Measurements from ENCODE around the gene MYOM1. TPM values are rescaled to one million over a fixed set of nuclear protein-coding genes. Genes with fewer than 3 reads are reported as not detected.

MYOM1 gene
- total RNA-seq, 1 donor from 2014 or later, result 662 TPM

DNA sequence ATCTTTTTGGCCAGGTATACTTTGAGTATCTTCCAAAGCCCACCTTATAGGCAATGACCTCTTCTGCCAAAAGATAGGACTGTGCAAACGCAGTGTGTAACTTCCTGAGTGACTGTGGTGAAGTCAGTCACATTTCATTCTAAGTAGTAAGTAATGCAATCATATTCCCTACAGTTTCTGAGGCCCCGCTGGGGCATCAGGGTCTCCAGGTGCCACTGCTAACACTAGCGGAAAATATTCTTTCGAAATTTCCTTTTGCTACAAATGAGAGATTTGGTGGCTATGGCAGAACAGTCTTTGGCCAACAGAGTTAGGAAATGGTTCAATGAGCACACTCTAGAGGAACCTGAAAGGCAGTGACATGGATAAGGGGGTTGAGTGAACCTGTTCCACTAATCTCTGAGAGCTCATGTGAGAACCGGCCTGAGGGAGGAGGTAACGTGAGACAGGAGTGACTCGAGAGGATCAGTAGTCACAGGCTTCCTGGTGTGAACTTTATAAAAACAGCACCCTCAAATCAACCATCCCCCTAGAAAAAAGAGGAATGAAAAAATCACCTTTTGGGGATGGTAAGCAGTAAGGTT is 104.2 kb downstream of the MYOM1 start:
- no peak for DNase-seq

DNA sequence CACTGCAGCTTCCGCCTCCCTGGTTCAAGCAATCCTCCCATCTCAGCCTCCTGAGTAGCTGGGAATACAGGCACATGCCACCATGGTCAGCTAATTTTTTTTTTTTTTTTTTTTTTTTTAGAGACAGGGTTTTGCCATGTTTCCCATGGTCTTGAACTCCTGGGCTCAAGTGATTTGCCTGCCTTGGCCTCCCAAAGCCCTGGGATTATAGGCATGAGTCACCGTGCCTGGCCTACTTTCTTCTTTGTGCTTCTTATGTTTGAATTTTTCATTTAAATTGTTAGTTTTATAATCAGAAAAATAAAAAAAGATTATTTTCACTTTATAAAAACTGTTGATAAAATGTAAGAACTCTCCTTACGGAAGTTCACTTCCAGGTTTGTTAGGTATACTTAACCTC is 105.3 kb downstream of the MYOM1 start:
- DNase-seq, result no peak

DNA sequence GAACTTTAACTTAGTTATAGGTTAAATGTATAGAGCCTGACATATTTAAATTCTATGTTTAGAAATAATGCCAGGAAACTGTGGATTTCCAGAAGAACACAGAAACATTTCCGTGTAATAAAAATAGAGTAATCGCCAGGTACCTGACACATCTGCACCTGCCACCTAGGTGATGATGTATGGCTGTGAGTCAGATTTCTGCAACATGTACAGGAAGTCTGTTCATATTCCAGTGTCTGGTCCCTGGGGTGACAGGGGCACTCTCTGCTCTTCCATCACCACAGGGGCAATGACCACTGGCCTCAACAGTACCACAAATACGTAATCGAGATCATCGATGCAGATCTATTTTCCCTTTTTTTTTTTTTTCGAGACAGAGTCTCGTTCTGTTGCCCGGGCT is 105.7 kb downstream of the MYOM1 start:
- no peak for DNase-seq

GRCh38 chr18:3111523-3112240 is 108.1 kb downstream of the MYOM1 start:
- no peak for DNase-seq

DNA sequence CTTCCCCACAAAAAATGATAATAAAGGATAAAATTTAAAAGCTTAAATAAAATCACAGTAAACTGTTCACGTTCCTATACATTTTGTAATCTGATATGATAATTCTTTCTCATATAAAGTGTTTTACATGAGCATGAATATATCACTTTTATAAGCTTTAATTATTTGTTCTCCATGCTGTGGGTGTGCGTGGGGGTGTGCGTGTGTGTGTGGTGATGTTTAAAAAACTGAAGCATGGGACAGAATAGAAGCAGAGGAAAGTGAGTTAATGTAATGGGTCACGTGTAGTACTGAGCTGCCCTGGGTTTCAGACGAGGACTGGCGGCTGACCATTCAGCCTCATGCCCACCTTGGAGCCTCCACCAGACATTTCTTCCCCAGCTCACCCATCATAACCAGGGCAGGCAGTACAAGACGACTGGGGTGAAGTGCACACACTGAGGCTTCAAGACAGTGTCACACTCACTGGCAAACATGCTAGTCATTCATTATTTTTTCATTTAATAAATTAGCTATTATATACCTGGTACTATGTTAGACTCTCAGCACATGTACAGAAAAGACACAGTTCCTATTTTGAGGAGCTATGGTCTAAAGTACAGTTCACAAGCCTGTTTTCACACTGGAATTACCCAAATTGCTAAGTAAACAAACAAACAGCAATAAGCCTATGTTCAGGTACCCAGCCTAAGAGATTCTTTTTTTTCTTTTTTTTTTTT is 109.6 kb downstream of the MYOM1 start:
- no peak for DNase-seq

- no peak for DNase-seq
Measured at GRCh38 chr18:3107740-3108151, 112.0 kb downstream of the MYOM1 start.

- no peak for DNase-seq
Measured at GRCh38 chr18:3104190-3105054, 115.3 kb downstream of the MYOM1 start.

DNA sequence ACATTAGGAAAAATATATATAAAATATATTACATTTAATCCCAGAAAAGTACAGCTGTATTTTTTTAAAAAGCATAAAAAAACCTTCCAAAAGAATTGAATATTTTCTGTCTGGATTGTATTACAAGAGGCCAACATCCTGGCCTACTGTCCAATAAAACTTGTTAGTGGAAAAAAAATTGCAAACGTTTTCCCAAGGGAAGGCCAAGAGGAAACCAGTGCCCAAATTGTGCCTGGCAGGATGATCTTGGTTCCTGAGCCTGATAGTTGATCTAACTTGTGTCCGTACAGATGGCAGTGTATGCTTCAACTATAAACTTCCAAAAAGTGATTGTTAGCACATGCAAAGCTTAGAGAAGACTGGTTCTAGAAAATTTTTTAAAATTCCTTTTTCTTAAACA is 116.2 kb downstream of the MYOM1 start:
- no peak for DNase-seq

DNA sequence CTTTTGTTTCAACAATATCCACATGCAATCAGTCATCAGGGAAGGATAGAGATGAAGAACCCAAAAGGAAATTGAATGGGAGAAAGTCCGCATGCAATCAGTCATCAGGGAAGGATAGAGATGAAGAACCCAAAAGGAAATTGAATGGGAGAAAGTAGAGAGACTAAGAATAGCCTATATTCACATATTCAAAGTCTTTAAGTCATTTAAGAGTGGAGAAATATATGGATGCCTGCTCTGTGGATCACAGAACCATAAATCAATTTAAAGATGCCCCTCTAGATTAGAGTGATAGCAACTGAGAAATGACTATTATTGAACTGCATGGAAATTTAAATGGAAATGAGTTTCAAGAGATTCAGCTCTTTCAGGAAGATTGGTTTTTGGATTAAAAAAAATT is 116.8 kb downstream of the MYOM1 start:
- DNase-seq, result no peak

DNA sequence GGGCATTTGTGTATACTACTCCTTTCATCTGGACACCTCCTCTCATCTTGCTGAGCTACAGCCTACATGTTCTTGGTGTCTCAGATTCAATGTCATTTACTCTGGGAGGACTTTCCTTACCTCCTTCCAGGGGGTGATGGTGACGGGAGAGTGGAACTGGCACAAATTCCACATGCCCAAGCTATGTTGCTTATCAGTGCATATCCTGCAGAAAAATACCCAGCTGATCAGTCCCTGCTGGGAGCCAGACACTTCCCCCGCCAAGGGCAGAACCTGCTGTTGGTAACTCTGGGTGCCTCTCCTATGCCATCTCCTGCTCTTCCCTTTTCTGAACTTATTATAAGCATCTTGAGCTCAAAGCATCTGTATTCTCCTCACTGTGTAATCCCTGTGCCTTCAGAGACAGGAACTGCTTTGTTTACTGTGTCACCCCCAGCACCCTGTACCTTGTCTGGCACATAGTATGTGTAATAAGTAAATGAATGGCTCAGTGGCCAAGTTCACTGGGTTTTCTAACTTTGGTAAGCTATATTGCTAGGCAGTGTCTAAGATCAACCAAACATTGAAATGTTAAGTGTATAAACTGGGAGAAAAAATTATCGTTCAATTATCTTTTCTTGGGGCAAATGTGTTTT is 119.2 kb downstream of the MYOM1 start:
- DNase-seq, result no peak

- DNase-seq, result no peak
Measured at GRCh38 chr18:3099327-3099726, 120.4 kb downstream of the MYOM1 start.

DNA sequence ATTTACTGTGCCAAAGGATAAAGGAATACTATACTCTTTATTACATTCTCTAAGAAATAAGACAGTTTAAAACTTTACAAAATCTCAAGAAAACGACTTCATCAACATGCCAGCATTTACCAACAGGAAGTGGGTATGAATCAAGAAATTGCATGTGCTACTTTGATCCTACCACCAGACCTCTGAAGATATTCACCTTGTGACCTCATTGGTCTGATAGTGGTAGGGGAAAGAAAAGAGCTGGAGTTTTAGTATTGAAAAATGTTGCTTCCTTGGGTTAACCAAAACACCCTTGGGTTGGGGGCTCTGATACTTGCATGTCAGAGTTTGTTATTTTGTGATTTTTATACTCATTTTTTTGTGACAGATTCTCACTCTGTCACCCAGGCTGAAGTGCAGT is 122.7 kb downstream of the MYOM1 start:
- no peak for DNase-seq

DNA sequence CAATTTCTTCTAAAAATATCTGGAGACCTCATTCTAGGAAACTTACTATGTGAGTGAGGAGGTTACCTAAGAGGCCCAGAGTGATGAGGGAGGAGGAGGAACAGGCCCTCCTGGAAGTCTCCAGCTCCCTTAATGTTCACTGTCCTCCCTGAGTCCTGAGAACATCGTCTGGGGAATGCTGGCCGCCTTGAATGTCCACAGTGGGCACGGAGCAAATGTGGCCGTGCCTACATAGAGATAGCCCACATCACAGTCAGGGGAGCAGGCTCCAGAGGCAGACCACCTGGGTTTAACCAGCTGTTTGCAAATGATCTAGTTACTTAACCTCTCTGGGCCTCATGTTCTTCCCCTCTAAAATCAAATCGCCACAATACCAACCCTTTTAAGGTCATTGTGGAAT is 123.8 kb downstream of the MYOM1 start:
- DNase-seq, result no peak

DNA sequence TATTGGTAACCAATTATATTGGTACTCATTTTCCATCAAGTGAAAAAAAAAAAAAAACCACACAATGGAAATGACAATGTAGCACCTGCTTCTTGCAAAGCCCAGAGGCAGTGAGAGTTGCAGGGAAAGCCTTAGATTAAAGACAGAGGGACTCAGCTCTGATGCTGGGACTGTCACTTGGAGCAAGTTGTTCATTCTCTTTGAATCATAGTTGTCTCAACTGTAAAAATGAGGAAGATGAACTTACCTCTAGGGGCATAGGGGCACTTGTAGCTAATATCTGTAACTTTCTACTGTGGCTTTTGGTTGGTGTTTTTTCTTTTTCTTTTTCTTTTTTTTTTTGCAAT is 125.5 kb downstream of the MYOM1 start:
- no peak for DNase-seq

- peak; percentile 48 for DNase-seq
Measured at GRCh38 chr18:3093624-3094337, 126.0 kb downstream of the MYOM1 start.

- no peak for DNase-seq
Measured at GRCh38 chr18:3092727-3093126, 127.0 kb downstream of the MYOM1 start.

DNA sequence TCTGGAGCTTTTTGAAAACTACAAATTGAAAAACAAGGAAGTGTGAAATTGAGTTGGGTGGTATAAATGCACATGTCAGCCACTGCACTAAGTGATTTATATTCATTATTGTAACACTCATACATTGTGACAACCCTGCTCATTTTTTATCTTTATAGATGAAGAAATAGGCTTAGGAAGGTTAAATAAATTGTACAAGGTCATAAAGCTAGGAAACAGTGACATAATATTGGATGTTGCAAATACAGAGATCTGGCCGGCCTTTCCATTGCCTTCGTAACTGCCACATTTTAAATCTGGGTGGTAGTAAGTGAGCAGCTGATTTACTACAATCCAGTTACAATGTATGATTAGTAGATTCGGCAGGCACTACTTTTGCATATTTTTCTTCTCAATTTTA is 130.2 kb downstream of the MYOM1 start:
- DNase-seq, result no peak

- peak; percentile 55 for DNase-seq
Measured at GRCh38 chr18:3088449-3088848, 131.3 kb downstream of the MYOM1 start.

- DNase-seq, result no peak
Measured at GRCh38 chr18:3086871-3087270, 132.9 kb downstream of the MYOM1 start.

- DNase-seq, result no peak
Measured at GRCh38 chr18:3085612-3086011, 134.2 kb downstream of the MYOM1 start.

GRCh38 chr18:3084206-3084605 is 135.6 kb downstream of the MYOM1 start:
- DNase-seq, result no peak

GRCh38 chr18:3083766-3084165 is 136.0 kb downstream of the MYOM1 start:
- DNase-seq, result no peak
